Non-pigmented ciliary epithelial cell (primary cell): ENCODE data around the gene HSDL1.

Experiments used
- DNase-seq: peaks from one replicate; pipeline ENCODE4 v3.0.0-alpha.2; 2010; ENCODE audit warnings: low read depth

HSDL1 gene

GRCh38 chr16:84144859-84145639 is at the start of gene HSDL1, which contains the start of gene DNAAF1:
HSDL1 (minus strand) TSS chr16:84145177; CDS start chr16:84131321, 13,856 bp downstream.
DNAAF1 (plus strand) TSS chr16:84145308; CDS start chr16:84145441, 133 bp downstream.
- DNase-seq = peak; percentile 17

GRCh38 chr16:84194018-84194417 is 49.0 kb upstream of the HSDL1 start:
- DNase-seq = no peak

GRCh38 chr16:84193480-84193879 is 48.5 kb upstream of the HSDL1 start:
- no peak for DNase-seq

- DNase-seq = no peak
Measured at GRCh38 chr16:84191466-84191865, 46.5 kb upstream of the HSDL1 start.

- no peak for DNase-seq
Measured at GRCh38 chr16:84190731-84191388, 45.9 kb upstream of the HSDL1 start, which contains the start of gene ADAD2. ADAD2 (plus strand) TSS chr16:84191157; CDS start chr16:84191231, 74 bp downstream.

DNA sequence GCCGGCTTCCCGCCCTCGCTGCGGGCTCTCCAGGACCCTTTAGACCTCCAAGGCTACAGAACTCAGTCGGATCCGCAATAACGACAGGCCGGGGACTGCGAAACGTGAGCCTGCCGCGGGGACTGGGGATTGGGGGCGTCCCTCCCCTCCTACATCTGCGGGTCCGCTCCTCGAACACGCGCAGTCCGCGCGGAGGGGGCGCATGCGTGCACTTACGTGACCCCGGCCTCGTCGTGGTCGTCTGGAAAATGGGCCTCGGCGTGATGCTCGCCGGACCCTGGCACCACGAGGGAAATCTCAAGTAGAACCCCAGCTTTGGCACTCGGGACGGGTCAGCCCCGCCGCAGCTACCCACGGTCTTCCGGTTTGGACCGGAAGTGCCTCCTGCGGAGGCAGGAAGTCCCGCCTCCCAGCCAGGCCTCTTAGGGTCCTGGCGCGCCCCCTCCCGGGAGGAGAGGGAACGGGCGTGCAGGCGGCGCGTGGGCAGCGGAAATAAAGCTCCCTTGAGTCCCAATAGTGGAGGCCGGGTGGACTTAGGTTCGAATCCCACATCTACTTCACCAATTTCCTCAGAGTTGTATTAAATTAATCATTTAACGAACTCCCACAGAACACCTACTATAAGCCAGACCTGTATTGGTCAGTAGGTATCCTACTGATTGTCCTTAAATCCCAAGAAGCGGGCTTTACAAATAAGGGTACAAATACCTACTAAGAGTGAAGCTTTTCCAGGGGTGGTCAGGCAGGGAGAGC is 41.9 kb upstream of the HSDL1 start, which contains the start of gene TAF1C:
Gene TAF1C (minus strand): TSS at position 373 of the 753 bp plus-strand sequence. CDS start 2,069 bp downstream, outside the sequence.
- DNase-seq = peak; percentile 62

- DNase-seq = no peak
Measured at GRCh38 chr16:84184775-84185174, 39.8 kb upstream of the HSDL1 start.

DNA sequence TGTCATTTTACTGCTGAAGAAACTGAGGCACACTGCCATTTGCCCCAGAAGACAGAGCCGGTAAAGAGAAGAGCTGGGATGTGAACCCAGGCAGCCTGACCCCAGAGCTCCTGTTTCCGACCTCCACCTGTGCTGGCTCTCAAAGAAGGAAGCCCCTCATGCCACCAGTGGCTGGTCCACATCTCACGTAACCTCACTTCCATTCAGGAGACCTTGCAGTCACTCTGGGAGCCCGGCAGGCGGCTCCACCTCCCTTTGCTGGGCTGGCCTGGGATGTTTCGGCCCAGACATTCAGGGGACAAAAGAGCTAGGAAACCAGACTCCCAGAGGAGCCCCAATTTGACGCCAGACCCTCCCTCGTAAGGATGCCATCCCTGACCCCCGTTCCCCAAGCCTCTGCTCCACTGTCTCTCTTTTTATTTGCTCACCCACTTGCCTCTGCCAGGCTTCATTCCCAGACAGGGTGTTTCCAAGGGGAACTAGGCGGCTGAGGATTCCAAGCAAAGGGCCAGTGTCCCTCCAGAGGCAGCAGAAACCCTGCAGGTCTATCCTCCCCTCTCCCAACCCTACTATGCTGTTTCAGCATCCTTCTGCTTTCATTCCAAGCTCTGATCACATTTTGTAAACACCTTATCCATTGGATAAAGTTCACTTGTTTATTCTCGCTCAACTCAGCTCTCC is 39.1 kb upstream of the HSDL1 start:
- DNase-seq = no peak

- DNase-seq = no peak
Measured at GRCh38 chr16:84183572-84183875, 38.5 kb upstream of the HSDL1 start.

DNA sequence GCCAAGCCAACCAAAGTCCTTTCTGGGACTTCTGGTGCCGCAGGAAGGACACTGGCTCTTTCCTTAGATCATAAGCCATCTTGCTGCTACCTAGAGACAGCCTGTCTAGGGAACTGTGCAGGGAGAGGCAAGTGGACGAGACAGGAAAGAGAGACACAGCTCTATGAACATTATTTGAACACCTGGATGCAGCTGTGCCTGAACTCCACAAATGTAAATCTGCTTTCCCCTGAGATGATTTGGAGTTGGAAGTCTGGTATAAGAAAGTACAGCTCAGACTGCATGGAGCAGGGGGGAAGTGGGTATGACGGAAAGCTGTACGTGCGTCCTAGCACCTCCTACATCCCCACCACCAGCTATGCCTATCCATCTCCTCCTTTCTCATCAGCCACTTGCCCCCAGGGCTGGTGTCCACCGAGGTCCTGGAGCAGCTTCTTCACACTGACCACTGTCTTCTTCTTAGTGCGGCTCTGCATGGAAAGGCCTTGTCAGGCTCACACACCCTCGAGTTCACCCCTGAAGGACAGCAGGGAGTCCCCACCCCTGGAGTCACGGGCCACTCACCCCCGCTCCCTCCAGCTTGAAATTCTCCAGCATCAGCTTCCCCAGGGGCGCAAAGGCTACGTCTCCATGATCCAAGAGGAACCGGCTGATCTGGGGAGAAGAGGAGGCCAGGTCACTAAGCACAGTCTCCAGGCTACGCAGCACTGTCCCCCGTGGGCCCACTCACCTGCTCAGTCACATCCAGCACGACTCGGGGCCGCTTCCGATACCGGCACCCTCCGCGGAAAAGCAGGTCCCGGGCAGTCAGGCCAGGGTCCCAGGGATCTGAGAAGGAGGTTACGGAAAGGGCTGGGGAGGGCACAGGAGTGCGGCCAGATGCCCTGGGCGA is 37.9 kb upstream of the HSDL1 start:
- no peak for DNase-seq

- DNase-seq = no peak
Measured at GRCh38 chr16:84182104-84182503, 37.1 kb upstream of the HSDL1 start.

GRCh38 chr16:84181144-84181915 is 36.4 kb upstream of the HSDL1 start:
- DNase-seq = no peak

DNA sequence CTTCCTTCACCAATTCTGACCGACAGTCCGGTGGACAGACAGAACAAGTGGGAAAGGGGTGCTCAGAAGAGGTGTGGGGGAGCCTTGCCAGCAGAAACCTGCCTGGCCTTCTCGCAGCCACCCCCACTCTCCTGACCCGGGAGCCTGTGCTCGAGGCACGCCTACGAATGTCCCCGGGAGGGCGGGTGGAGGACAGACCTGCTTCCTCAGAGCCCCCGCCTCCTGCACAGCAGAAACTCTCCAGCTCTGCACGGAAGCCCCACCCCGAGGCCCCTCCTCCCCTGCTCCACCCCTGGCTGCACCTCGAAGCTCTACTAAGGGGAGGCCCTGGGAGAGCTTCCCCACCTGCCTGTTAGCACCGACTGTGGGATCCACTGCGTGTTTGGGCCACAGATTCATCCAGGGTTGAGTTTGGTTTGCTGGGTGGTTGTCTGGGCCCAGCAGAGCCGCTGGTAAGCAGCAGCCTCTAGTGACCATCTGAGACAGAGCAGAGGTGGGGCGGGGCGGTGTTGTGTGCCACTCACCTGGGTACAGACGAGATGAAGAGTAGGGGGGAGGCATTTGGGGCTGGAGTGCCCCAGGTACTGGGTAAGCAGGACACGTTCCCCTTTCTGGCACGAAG is 35.7 kb upstream of the HSDL1 start:
- no peak for DNase-seq

GRCh38 chr16:84179612-84180320 is 34.8 kb upstream of the HSDL1 start:
- no peak for DNase-seq

GRCh38 chr16:84178892-84179611 is 34.1 kb upstream of the HSDL1 start:
- no peak for DNase-seq

DNA sequence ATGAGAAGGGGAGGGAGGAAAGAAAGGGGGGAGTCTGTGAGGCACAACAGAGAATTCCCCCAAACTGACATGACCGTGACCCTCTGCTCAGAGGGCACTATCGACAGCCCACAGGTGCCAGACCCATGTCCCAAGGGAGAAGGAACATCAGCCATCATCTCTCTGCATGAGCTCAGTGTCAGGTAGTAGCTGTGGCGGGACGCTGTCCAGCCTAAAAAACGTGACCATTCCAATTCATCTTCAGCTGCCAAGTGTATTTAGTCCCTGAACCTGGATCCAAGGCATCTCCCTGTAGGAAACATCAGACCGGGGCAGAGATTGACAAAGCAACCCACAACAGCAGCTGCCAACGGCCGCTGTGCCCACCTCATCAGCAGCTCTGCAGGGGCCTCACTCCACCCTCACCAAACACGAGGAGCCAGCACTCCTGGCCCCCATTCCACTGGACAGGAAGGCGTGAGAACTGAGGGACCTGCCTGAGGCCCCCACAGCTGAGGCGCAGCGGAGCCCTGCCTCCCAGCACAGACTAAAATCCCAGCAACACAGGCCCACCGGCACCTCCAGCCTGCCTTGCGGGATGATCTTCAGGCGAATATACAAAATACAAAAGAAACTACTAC is 33.3 kb upstream of the HSDL1 start:
- DNase-seq = no peak

DNA sequence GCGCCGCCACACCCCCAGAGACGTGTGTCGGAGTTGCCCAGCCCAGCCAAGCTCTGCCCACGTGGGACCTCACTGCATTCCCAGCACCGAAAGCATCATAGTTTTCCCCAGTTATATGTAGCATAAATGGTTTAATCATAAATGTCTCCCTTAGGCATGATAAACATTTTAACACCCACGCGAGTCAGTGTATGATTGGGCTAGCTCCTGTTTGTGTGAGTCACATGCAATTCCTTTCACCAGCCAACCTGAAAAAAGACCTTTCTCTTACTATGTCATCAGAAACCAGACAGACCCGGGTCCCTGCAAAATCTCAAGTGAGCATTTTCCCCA is 32.7 kb upstream of the HSDL1 start:
- peak; percentile 47 for DNase-seq
